ENCODE results near the gene MYH11.
A peak's percentile ranks its signal among the peaks of the same experiment; 100 is the strongest.
"Not testable (repeated sequence)": the region's sequence is repeated elsewhere in the genome, so short reads cannot be mapped to it uniquely, and the experiment has no call there.

Gene MYH11

DNA sequence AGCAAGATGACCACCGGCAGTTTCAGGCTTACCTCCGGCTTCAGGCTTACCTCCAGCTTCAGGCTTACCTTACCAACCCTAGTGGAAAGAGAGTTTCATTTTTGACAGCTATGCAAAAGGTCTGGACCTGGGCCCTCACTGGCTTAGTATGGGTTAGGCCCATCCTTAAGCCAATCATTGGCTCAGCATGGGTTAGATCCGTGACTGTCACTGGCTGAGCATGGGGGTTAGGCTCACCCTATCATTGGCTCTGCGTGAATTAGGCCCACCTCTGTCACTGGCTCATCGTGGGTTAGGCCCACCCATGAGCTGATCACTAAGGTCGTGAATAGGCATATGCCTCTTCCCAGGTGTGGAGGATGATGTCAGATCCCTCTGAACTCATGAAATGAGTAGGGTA, 198.7 kb downstream of the MYH11 start:
- H3K4me3 ChIP-seq (ENCODE audit: severe bottlenecking) = no peak overlapping the region
- H3K27me3 ChIP-seq (ENCODE audit: insufficient read depth, poor library complexity, severe bottlenecking) = no peaks in the 10 kb centered on the region
- no peak overlapping the region for H3K27ac ChIP-seq (ENCODE audit: poor library complexity, severe bottlenecking)
- H3K9me3 ChIP-seq (ENCODE audit: severe bottlenecking) = no peaks in the 10 kb centered on the region
- H3K36me3 ChIP-seq (ENCODE audit: low read depth) = peaks cover 65% of the 10 kb centered on the region
- DNase-seq (ENCODE audit: low spot score) = no peak
- TF ChIP-seq, protein P1, sequence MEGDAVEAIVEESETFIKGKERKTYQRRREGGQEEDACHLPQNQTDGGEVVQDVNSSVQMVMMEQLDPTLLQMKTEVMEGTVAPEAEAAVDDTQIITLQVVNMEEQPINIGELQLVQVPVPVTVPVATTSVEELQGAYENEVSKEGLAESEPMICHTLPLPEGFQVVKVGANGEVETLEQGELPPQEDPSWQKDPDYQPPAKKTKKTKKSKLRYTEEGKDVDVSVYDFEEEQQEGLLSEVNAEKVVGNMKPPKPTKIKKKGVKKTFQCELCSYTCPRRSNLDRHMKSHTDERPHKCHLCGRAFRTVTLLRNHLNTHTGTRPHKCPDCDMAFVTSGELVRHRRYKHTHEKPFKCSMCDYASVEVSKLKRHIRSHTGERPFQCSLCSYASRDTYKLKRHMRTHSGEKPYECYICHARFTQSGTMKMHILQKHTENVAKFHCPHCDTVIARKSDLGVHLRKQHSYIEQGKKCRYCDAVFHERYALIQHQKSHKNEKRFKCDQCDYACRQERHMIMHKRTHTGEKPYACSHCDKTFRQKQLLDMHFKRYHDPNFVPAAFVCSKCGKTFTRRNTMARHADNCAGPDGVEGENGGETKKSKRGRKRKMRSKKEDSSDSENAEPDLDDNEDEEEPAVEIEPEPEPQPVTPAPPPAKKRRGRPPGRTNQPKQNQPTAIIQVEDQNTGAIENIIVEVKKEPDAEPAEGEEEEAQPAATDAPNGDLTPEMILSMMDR (IDR thresholded peaks at IDR 0.05; ENCODE audit: poor library complexity, severe bottlenecking) = no peak
- peaks cover 3% of the 10 kb centered on the region for H3K4me1 ChIP-seq (ENCODE audit: insufficient read depth, poor library complexity, severe bottlenecking)
- ATAC-seq (ENCODE audit: low read depth) = no peak

DNA sequence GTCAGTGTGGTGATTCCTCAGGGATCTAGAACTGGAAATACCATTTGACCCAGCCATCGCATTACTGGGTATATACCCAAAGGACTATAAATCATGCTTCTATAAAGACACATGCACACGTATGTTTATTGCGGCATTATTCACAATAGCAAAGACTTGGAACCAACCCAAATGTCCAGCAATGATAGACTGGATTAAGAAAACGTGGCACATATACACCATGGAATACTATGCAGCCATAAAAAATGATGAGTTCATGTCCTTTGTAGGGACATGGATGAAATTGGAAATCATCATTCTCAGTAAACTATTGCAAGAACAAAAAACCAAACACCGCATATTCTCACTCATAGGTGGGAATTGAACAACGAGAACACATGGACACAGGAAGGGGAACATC, 201.3 kb downstream of the MYH11 start:
- not testable (repeated sequence) for H3K4me3 ChIP-seq (ENCODE audit: severe bottlenecking); DNase-seq (ENCODE audit: low spot score); H3K9me3 ChIP-seq (ENCODE audit: severe bottlenecking); ATAC-seq (ENCODE audit: low read depth); H3K27ac ChIP-seq (ENCODE audit: poor library complexity, severe bottlenecking); H3K27me3 ChIP-seq (ENCODE audit: insufficient read depth, poor library complexity, severe bottlenecking)
- peaks cover 21% of the 10 kb centered on the region for H3K4me1 ChIP-seq (ENCODE audit: insufficient read depth, poor library complexity, severe bottlenecking)
- peaks cover 73% of the 10 kb centered on the region for H3K36me3 ChIP-seq (ENCODE audit: low read depth)

DNA sequence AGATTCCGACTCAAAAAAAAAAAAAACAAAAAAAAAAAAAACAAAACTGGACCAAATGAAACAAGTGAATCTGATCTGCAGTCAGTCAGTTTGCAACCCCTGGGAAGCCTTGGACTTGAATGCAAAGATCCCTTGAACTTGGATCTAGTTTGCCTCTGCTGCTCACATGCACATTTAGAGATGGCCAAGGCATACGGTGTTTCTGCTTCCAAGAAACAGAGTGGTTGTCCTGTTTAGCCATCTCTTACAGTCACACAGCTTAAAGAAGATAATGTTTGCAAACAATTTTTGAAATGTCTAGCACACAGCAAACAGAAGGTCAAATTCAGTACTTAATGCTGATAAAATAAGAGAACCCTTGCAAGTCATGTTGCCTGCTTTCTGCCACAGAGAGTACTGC, 202.2 kb downstream of the MYH11 start:
- Histone ChIP-seq H3K27me3 (ENCODE audit: insufficient read depth, poor library complexity, severe bottlenecking) (no peaks in the 10 kb centered on the region), H3K4me3 (ENCODE audit: severe bottlenecking) (no peak overlapping the region), H3K4me1 (ENCODE audit: insufficient read depth, poor library complexity, severe bottlenecking) (peaks cover 21% of the 10 kb centered on the region), H3K9me3 (ENCODE audit: severe bottlenecking) (no peaks in the 10 kb centered on the region), H3K36me3 (ENCODE audit: low read depth) (peaks cover 68% of the 10 kb centered on the region), H3K27ac (ENCODE audit: poor library complexity, severe bottlenecking) (no peak overlapping the region)
- ATAC-seq (ENCODE audit: low read depth) = no peak
- DNase-seq (ENCODE audit: low spot score) = no peak
- TF ChIP-seq, protein P1 (IDR thresholded peaks at IDR 0.05; ENCODE audit: poor library complexity, severe bottlenecking) = no peak

DNA sequence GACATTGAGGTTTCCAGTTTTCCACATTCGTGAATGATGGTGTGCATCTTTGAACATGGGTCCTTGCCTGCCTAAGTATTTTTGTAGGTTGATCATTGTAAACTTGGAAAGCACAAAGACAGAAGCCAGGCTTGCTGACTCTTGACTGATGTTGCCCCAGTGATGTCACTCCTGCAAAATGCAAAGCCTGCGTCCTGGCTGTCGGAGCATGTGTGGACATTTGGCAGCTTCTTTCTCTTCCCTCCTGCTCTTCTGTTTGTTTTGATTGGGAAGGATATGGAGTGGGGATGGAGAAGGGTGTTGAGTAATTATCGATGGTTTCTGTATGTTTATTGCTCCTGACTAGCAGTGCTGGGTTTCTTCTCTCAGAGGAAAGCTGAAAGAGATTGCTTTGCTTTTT, 203.6 kb downstream of the MYH11 start:
- peaks cover 23% of the 10 kb centered on the region for H3K4me1 ChIP-seq (ENCODE audit: insufficient read depth, poor library complexity, severe bottlenecking)
- TF ChIP-seq, protein P1 (IDR thresholded peaks at IDR 0.05; ENCODE audit: poor library complexity, severe bottlenecking) = no peak
- no peaks in the 10 kb centered on the region for H3K27me3 ChIP-seq (ENCODE audit: insufficient read depth, poor library complexity, severe bottlenecking)
- no peaks in the 10 kb centered on the region for H3K9me3 ChIP-seq (ENCODE audit: severe bottlenecking)
- H3K4me3 ChIP-seq (ENCODE audit: severe bottlenecking) = no peak overlapping the region
- DNase-seq (ENCODE audit: low spot score) = no peak
- H3K27ac ChIP-seq (ENCODE audit: poor library complexity, severe bottlenecking) = peak overlapping the region; percentile 99
- ATAC-seq (ENCODE audit: low read depth) = peak; percentile 44
- H3K36me3 ChIP-seq (ENCODE audit: low read depth) = peaks cover 60% of the 10 kb centered on the region

All from RWPE2 (cell line).